Activated CD8-positive, alpha-beta T cell treated with anti-CD3 and anti-CD28 coated beads for 36 hours (primary cell): Measurements from ENCODE around the gene ASB2. TPM values are rescaled to one million over a fixed set of nuclear protein-coding genes. Genes with fewer than 3 reads are reported as not detected.

Source experiments
- ATAC-seq: fragments of 200-7000 bp; cut with Tn5 transposase; one replicate; pipeline ENCODE4 v1.10.0; 2021; ENCODE audit warnings: mild to moderate bottlenecking, moderate library complexity
- CTCF ChIA-PET: fragments of 350-600 bp; sonication (Branson Sonifier 250); formaldehyde crosslinking; loops from one replicate; lab custom pipeline; 2021; ENCODE audit warnings: antibody characterized with exemption; lab: Charles Lee
- POLR2A ChIA-PET: fragments of 350-600 bp; sonication (Branson Sonifier 250); formaldehyde crosslinking; loops from one replicate; lab custom pipeline; 2021; ENCODE audit warnings: antibody characterized with exemption; lab: Charles Lee
- DNase-seq: peaks from one replicate; pipeline ENCODE4 v3.0.0-alpha.2; 2020
- H3K27ac Mint-ChIP-seq: one replicate; pipeline ENCODE4 v1.8.0; 2021; ENCODE audit warnings: mild to moderate bottlenecking, mixed read lengths
- H3K27me3 Mint-ChIP-seq: one replicate; pipeline ENCODE4 v1.8.0; 2021; ENCODE audit warnings: mixed read lengths
- H3K36me3 Mint-ChIP-seq: one replicate; pipeline ENCODE4 v1.8.0; 2021; ENCODE audit warnings: low read depth, mixed read lengths
- H3K4me1 Mint-ChIP-seq: one replicate; pipeline ENCODE4 v1.8.0; 2021; ENCODE audit warnings: low read depth, mixed read lengths
- H3K4me3 Mint-ChIP-seq: one replicate; pipeline ENCODE4 v1.8.0; 2021; ENCODE audit warnings: mild to moderate bottlenecking, moderate library complexity, mixed read lengths
- H3K9me3 Mint-ChIP-seq: one replicate; pipeline ENCODE4 v1.8.0; 2021; ENCODE audit warnings: mixed read lengths
- intact Hi-C: fragments of 100-400 bp; cut with micrococcal nuclease; formaldehyde crosslinking; loops from one replicate; pipeline ENCODE4 v1.10.0; 2022
- total RNA-seq, 2 experiments: library from RNA; stranded (reverse); gene quantifications; one replicate each; pipeline ENCODE4 v1.2.3, GENCODE V29; 2021
- TF ChIP-seq, protein P1 (sequence below): fragments of 200-600 bp; IDR thresholded peaks from one replicate; pipeline ENCODE4 v1.8.0; 2022; ENCODE audit warnings: antibody characterized with exemption, mild to moderate bottlenecking

Gene ASB2
- total RNA-seq, 2 experiments from 2014 or later, result 11.7 to 12.7 TPM

DNA sequence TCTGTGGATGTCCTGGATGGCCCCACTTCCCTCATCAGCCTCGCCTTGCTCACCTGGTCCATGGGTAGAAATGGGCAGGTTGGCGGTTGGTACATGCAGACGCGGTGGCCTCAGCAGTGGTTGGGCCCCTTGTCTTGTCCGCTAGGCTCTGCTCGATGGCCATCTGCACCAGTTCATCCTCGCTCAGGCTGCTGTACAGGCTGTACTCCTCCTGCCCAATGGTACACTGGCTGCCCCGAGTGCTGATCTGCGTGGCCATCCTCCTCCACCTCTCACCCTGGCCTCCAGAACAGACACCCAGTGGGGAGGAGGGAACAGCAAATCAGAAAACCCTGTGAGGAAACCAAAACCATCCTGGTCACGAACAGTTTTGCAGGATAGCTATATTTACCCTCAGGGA is 12.1 kb downstream of the ASB2 start:
- H3K9me3 Mint-ChIP-seq, result peaks cover 5% of the 10 kb centered on the region
- DNase-seq (no peak), ATAC-seq (no peak)
- no peak overlapping the region for H3K4me3 Mint-ChIP-seq
- intact Hi-C loops, result no loop called here
- CTCF ChIA-PET, result interaction anchor here (1.3 to 12.0 kb wide), 2 partner anchors 26 to 37 kb away, joined by 4 to 170 read pairs; no protein-coding TSS in a partner anchor
- H3K36me3 Mint-ChIP-seq, result peaks cover 17% of the 10 kb centered on the region
- H3K4me1 Mint-ChIP-seq, result peaks cover 84% of the 10 kb centered on the region
- H3K27me3 Mint-ChIP-seq, result no peaks in the 10 kb centered on the region
- POLR2A ChIA-PET, result interaction anchor here (0.8 to 8.4 kb wide), 4 partner anchors 9 to 71 kb away, joined by 3 to 180 read pairs (median 6); partner anchors contain the start of gene ASB2
- TF ChIP-seq, protein P1, sequence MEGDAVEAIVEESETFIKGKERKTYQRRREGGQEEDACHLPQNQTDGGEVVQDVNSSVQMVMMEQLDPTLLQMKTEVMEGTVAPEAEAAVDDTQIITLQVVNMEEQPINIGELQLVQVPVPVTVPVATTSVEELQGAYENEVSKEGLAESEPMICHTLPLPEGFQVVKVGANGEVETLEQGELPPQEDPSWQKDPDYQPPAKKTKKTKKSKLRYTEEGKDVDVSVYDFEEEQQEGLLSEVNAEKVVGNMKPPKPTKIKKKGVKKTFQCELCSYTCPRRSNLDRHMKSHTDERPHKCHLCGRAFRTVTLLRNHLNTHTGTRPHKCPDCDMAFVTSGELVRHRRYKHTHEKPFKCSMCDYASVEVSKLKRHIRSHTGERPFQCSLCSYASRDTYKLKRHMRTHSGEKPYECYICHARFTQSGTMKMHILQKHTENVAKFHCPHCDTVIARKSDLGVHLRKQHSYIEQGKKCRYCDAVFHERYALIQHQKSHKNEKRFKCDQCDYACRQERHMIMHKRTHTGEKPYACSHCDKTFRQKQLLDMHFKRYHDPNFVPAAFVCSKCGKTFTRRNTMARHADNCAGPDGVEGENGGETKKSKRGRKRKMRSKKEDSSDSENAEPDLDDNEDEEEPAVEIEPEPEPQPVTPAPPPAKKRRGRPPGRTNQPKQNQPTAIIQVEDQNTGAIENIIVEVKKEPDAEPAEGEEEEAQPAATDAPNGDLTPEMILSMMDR, result no peak
- H3K27ac Mint-ChIP-seq, result peak overlapping the region; percentile 99

DNA sequence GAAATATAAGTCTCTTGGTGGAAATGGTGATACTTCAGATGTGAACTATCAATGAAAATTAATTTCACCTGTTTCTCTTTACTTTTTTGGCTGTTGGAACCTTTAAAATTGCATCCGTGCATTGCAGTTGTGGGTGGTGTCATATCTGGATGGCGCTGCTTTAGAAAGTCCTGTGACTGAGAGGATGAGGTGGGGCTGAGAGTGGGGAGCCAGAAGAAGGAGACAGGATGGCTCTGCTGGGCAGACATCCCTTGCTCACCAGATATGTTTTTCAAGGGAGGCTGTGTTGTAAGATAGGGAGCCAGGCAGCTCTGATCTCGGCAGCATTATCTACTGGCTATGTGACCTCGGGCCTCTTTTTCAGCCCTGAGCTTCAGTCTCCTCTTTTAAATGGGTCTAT is 12.7 kb downstream of the ASB2 start:
- Mint-ChIP-seq H3K4me1 (peaks cover 86% of the 10 kb centered on the region), H3K4me3 (peak overlapping the region; percentile 66), H3K27me3 (no peaks in the 10 kb centered on the region), H3K9me3 (peaks cover 5% of the 10 kb centered on the region), H3K36me3 (peaks cover 22% of the 10 kb centered on the region), H3K27ac (peak overlapping the region; percentile 99)
- POLR2A ChIA-PET, result interaction anchor here (0.7 to 8.4 kb wide), 9 partner anchors 10 to 757 kb away, joined by 3 to 180 read pairs (median 4); partner anchors contain the start of genes ASB2 and OTUB2
- intact Hi-C loops, result no loop called here
- CTCF ChIA-PET, result interaction anchor here (1.2 to 12.0 kb wide), 5 partner anchors 8 to 40 kb away, joined by 4 to 170 read pairs (median 7); no protein-coding TSS in a partner anchor
- TF ChIP-seq, protein P1, result no peak
- no peak for ATAC-seq
- peak; percentile 32 for DNase-seq

DNA sequence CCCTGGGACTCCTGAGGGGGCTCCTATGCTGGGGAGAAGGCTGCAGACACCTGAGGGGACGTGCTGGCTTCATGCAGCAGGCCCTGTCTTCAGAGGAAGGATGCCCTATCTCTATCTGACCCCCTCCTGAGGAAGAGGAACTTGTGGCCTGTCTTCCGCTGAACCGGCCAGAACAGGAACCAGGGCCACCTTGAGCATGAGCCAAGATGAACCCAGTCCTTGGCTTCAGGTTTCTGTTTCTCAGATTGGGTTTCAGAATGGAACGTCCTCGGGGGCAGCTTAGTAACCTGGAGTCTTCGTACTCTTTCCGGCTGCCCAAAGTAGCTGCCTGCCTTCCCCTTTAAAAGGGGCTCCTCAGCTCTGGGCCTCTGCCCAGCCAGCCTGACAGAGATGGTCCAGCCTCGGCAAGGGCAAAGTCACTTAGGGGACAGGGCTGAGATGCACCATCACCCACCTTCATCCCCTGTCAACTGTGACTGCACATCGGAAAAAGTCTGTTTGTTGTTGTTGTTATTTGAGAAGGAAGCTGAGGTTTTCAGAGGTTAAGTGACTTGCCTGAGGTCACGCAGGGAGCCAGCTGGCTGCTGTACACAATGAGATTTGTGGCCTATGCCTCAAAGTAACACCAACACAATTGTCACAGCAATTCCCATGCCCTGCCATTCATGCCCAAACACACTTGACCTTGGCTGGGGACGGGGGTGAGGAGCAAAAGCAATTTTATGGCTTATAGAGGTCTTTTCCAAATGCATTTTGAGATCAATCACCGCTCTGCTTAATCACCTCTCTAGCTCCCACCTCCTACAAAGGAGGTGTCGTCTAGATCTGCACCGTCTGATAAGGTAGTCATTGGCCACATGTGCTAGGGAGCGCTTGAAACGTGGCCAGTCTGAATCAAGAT is 13.4 kb downstream of the ASB2 start:
- ATAC-seq, result peak; percentile 33
- peaks cover 22% of the 10 kb centered on the region for H3K36me3 Mint-ChIP-seq
- DNase-seq, result peak; percentile 79
- TF ChIP-seq, protein P1, result no peak
- H3K9me3 Mint-ChIP-seq, result peaks cover 5% of the 10 kb centered on the region
- no peaks in the 10 kb centered on the region for H3K27me3 Mint-ChIP-seq
- intact Hi-C loops, result no loop called here
- H3K4me1 Mint-ChIP-seq, result peaks cover 92% of the 10 kb centered on the region
- POLR2A ChIA-PET, result interaction anchor here (0.7 to 8.4 kb wide), 9 partner anchors 11 to 757 kb away, joined by 3 to 180 read pairs (median 4); partner anchors contain the start of genes ASB2 and OTUB2
- peak overlapping the region; percentile 99 for H3K27ac Mint-ChIP-seq
- peak overlapping the region; percentile 66 for H3K4me3 Mint-ChIP-seq
- CTCF ChIA-PET, result interaction anchor here (0.9 to 12.0 kb wide), 7 partner anchors 9 to 73 kb away, joined by 3 to 170 read pairs (median 7); partner anchors contain the start of gene ASB2

DNA sequence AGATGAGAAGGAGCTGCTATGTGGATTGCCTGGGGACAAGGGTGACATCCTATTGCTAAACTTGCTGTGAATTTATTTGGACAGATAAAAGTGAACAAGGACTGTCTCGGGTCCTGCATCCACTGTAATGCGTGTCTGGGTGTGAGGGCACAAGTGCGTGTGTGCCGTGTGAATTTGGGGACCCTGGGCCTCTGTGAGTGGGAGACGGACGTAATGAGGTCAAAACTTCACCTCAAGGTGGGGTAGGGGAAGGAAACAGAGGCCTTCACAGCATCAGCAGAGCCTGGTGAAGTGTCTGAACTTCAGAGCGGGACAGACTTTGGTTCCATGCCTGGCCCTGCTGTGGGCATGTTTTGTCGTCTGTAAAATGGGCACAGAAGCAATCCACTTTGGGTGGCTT is 14.8 kb downstream of the ASB2 start:
- Mint-ChIP-seq H3K4me3 (peak overlapping the region; percentile 61), H3K9me3 (peaks cover 5% of the 10 kb centered on the region), H3K27ac (peak overlapping the region; percentile 93), H3K36me3 (peaks cover 22% of the 10 kb centered on the region), H3K27me3 (no peaks in the 10 kb centered on the region), H3K4me1 (peaks cover 92% of the 10 kb centered on the region)
- ChIA-PET CTCF (interaction anchor here (1.4 to 12.0 kb wide), 4 partner anchors 9 to 33 kb away, joined by 3 to 170 read pairs (median 37); no protein-coding TSS in a partner anchor), POLR2A (interaction anchor here (1.7 to 8.4 kb wide), 3 partner anchors 12 to 24 kb away, joined by 4 to 180 read pairs (median 6); partner anchors contain the start of gene ASB2)
- ATAC-seq, result no peak
- intact Hi-C loops, result loop anchor here (2.0 kb wide), 1 partner anchor 17 kb away; no protein-coding TSS in a partner anchor
- TF ChIP-seq, protein P1, result no peak
- peak; percentile 49 for DNase-seq
